CD14-positive monocyte (primary cell): ENCODE results near the gene PIP5K1A. TPM values are rescaled to one million over a fixed set of nuclear protein-coding genes. Genes with fewer than 3 reads are reported as not detected.
A peak's percentile ranks its signal among the peaks of the same experiment; 100 is the strongest.
"Not testable (repeated sequence)": the region's sequence is repeated elsewhere in the genome, so short reads cannot be mapped to it uniquely, and the experiment has no call there.

Experiments
- DNase-seq, 3 donors: peaks; one replicate each; pipeline ENCODE4 v3.0.0-alpha.2; 2011 to 2022
- H2AFZ ChIP-seq: 2 replicates; pipeline ENCODE4 v1.6.0; 2012; ENCODE audit warnings: mild to moderate bottlenecking, low read depth, low read length, inconsistent platforms; ENCODE audit not compliant: insufficient read depth, poor library complexity, severe bottlenecking
- H3K27ac ChIP-seq, 2 donors: 1 replicate in 1 of 2; 2 replicates in 1 of 2; pipeline ENCODE4 v1.5.1; 2012 to 2013; ENCODE audit warnings: low read length in 2 of 2, control low read depth in 1 of 2, inconsistent platforms in 1 of 2, low read depth in 1 of 2, mild to moderate bottlenecking in 1 of 2
- H3K27me3 ChIP-seq, 2 donors: one replicate each; pipeline versions ENCODE4 v1.6.0 to v1.6.1; 2011 to 2013; ENCODE audit warnings: low read length in 2 of 2; ENCODE audit not compliant: control insufficient read depth in 2 of 2, insufficient read depth in 2 of 2
- H3K36me3 ChIP-seq, 2 donors: replicated peaks in 1 of 2; 1 replicate in 1 of 2; 2 replicates in 1 of 2; pipeline versions ENCODE4 v1.5.1 to v1.6.1; 2012 to 2013; ENCODE audit warnings: low read length in 2 of 2, control low read depth in 1 of 2, inconsistent platforms in 1 of 2, mild to moderate bottlenecking in 1 of 2; ENCODE audit not compliant: insufficient read depth in 2 of 2, control insufficient read depth in 1 of 2
- H3K4me1 ChIP-seq, 2 donors: 1 replicate in 1 of 2; 2 replicates in 1 of 2; pipeline versions ENCODE4 v1.5.1 to v1.6.1; 2012 to 2013; ENCODE audit warnings: low read length in 2 of 2, control low read depth in 1 of 2, inconsistent platforms in 1 of 2, mild to moderate bottlenecking in 1 of 2, moderate library complexity in 1 of 2; ENCODE audit not compliant: insufficient read depth in 2 of 2, control insufficient read depth in 1 of 2
- H3K4me2 ChIP-seq: replicated peaks from 2 replicates; pipeline ENCODE3; 2012; ENCODE audit warnings: low read length, moderate library complexity, mild to moderate bottlenecking; ENCODE audit not compliant: poor library complexity, severe bottlenecking; ENCODE audit errors: extremely low read depth
- H3K4me3 ChIP-seq, 3 experiments: fragments of 200-600 bp in 1 of 3; sonication (generic) in 1 of 3; replicated peaks in 1 of 3; 1 replicate in 2 of 3; 2 replicates in 1 of 3; pipeline ENCODE4 v1.5.1; 2011 to 2013; ENCODE audit warnings: low read length in 3 of 3, mild to moderate bottlenecking in 3 of 3, control low read depth in 2 of 3, low read depth in 2 of 3, inconsistent platforms in 1 of 3, moderate library complexity in 1 of 3
- H3K79me2 ChIP-seq: 2 replicates; pipeline ENCODE4 v1.6.0; 2012; ENCODE audit warnings: mild to moderate bottlenecking, control low read depth, inconsistent platforms, low read length, moderate library complexity; ENCODE audit not compliant: insufficient read depth
- H3K9ac ChIP-seq: 2 replicates; pipeline ENCODE4 v1.6.0; 2017; ENCODE audit warnings: low read length, mild to moderate bottlenecking; ENCODE audit not compliant: insufficient read depth, poor library complexity, severe bottlenecking
- H3K9me3 ChIP-seq, 2 donors: replicated peaks in 1 of 2; 1 replicate in 1 of 2; 2 replicates in 1 of 2; pipeline versions ENCODE4 v1.5.1 to v1.6.1; 2012 to 2013; ENCODE audit warnings: low read length in 2 of 2, control low read depth in 1 of 2; ENCODE audit not compliant: control insufficient read depth in 1 of 2, insufficient read depth in 1 of 2
- H4K20me1 ChIP-seq: 2 replicates; pipeline ENCODE4 v1.6.0; 2012; ENCODE audit warnings: mild to moderate bottlenecking, low read length, control low read depth, moderate library complexity; ENCODE audit not compliant: insufficient read depth
- H3K27ac Mint-ChIP-seq, 7 donors: one replicate each; pipeline ENCODE4 v1.8.0; 2020; ENCODE audit warnings: mild to moderate bottlenecking in 7 of 7, mixed read lengths in 7 of 7, moderate library complexity in 6 of 7, inconsistent platforms in 2 of 7
- H3K27me3 Mint-ChIP-seq, 3 donors: one replicate each; pipeline ENCODE4 v1.8.0; 2021 to 2022; ENCODE audit warnings: low read depth in 3 of 3, mild to moderate bottlenecking in 3 of 3, mixed read lengths in 3 of 3, moderate library complexity in 3 of 3, inconsistent platforms in 1 of 3
- H3K36me3 Mint-ChIP-seq, 2 donors: one replicate each; pipeline ENCODE4 v1.8.0; 2020; ENCODE audit warnings: mixed read lengths in 2 of 2, inconsistent platforms in 1 of 2, mild to moderate bottlenecking in 1 of 2
- H3K4me1 Mint-ChIP-seq: one replicate; pipeline ENCODE4 v1.8.0; 2020; ENCODE audit warnings: mild to moderate bottlenecking, mixed read lengths
- H3K4me3 Mint-ChIP-seq, 2 donors: one replicate each; pipeline ENCODE4 v1.8.0; 2020; ENCODE audit warnings: mild to moderate bottlenecking in 2 of 2, mixed read lengths in 2 of 2, moderate library complexity in 1 of 2
- H3K9me3 Mint-ChIP-seq, 7 donors: one replicate each; pipeline ENCODE4 v1.8.0; 2020 to 2022; ENCODE audit warnings: mixed read lengths in 7 of 7, mild to moderate bottlenecking in 6 of 7, moderate library complexity in 6 of 7, inconsistent platforms in 2 of 7
- CTCF ChIP-seq: fragments of 200-600 bp; IDR thresholded peaks from one replicate; pipeline ENCODE4 v1.8.0; 2022; ENCODE audit warnings: antibody characterized with exemption, mild to moderate bottlenecking
- WGBS: methylation state at CpG from one replicate; pipeline ENCODE4 v1.1.5; 2013; ENCODE audit warnings: missing lambda C conversion rate; ENCODE audit not compliant: insufficient coverage; 5-methylcytosine and 5-hydroxymethylcytosine counted together
- intact Hi-C, 2 donors: fragments of 100-400 bp; cut with micrococcal nuclease; formaldehyde crosslinking; loops; one replicate each; pipeline versions ENCODE4 v1.15.0 to v1.15.1; 2023
- polyA plus RNA-seq, 3 donors: library from polyadenylated mRNA; depleted of rRNA in 1 of 3; unstranded in 2 of 3; stranded (reverse) in 1 of 3; fragments of 300-500 nt in 2 of 3; fragments of >200 nt in 1 of 3; fragmentation: Illumina TruSeq in 2 of 3; gene quantifications; 1 replicate in 2 of 3; 2 replicates in 1 of 3; pipeline ENCODE4 v1.2.3, GENCODE V29; 2012 to 2021

The PIP5K1A gene
- polyA plus RNA-seq, 3 donors = 10.8 to 47.7 (median 11.7) TPM

GRCh38 chr1:151199873-151200581 is 1.7 kb downstream of the PIP5K1A start:
- H3K9me3 Mint-ChIP-seq = no peaks in the 10 kb centered on the region
- H3K27me3 Mint-ChIP-seq = peaks cover 0 to 2% (median 0%) of the 10 kb centered on the region in 3 donors
- H3K4me1 ChIP-seq = peaks cover 25 to 37% of the 10 kb centered on the region in 2 donors
- H3K27ac ChIP-seq = peak overlapping the region in 1 of 2 donors; percentile 89
- intact Hi-C loops = loop anchor here (2.0 to 10.0 kb wide), 4 partner anchors 33 to 205 kb away; partner anchors contain the start of genes PSMD4 (in 2 of the 2) and SCNM1 (in 1 of the 2)
- peaks cover 33% of the 10 kb centered on the region for H4K20me1 ChIP-seq
- no peak for TF ChIP-seq CTCF
- WGBS = 81% methylated on average over 8 of the region's 11 CpGs
- peaks cover 0 to 2% of the 10 kb centered on the region in 2 donors for H3K27me3 ChIP-seq
- H3K36me3 ChIP-seq = peaks cover 7 to 32% of the 10 kb centered on the region in 2 donors
- no peaks in the 10 kb centered on the region for H3K9me3 ChIP-seq
- H3K4me1 Mint-ChIP-seq = peaks cover 42% of the 10 kb centered on the region
- H3K9ac ChIP-seq = no peak overlapping the region
- H2AFZ ChIP-seq = no peak overlapping the region
- peaks cover 69% of the 10 kb centered on the region for H3K79me2 ChIP-seq
- H3K27ac Mint-ChIP-seq = peak overlapping the region; percentile 98 to 99 (median 99)
- peaks cover 10 to 16% of the 10 kb centered on the region in 2 donors for H3K36me3 Mint-ChIP-seq
- H3K4me2 ChIP-seq = peak overlapping the region; percentile 94
- peak overlapping the region; percentile 97 to 99 for H3K4me3 Mint-ChIP-seq
- peak overlapping the region; percentile 54 to 90 (median 67) for H3K4me3 ChIP-seq
- peak in 1 of 3 donors; percentile 32 for DNase-seq

DNA sequence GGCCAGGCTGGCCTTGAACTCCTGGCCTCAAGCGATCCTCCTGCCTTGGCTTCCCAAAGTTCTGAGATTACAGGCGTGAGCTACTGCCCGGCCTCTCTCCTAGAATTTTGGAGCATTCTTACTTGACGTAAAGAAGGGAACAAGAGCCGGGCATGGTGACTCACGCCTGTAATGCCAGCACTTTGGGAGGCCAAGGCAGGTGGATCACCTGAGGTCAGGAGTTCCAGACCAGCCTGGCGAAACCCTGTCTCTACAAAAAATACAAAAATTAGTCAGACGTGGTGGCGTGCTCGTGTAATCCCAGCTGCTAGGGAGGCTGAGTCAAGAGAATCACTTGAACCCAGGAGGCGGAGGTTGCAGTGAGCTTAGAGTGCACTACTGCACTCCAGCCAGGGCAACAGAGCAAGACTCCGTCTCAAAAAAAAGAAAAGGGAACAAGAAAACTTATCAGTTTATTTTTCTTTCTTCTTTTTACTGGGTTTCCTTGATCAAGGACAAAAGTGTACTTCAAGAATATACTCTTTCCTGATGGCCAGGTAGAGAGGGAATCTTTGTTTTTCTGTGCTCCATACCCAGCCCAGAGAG is 7.1 kb downstream of the PIP5K1A start:
- H3K27me3 ChIP-seq, H3K9me3 Mint-ChIP-seq, H3K4me3 ChIP-seq, intact Hi-C loops, H2AFZ ChIP-seq, H3K4me3 Mint-ChIP-seq, H3K9me3 ChIP-seq, H3K27me3 Mint-ChIP-seq, H3K4me2 ChIP-seq, DNase-seq, H3K9ac ChIP-seq: not testable (repeated sequence)
- 93% methylated on average over 10 of the region's 12 CpGs for WGBS
- Mint-ChIP-seq H3K27ac (peak overlapping the region in 3 of 7 donors; percentile 13 to 46 (median 21)), H3K36me3 (peaks cover 36 to 60% of the 10 kb centered on the region in 2 donors), H3K4me1 (peaks cover 19% of the 10 kb centered on the region)
- Histone ChIP-seq H4K20me1 (peaks cover 56% of the 10 kb centered on the region), H3K36me3 (peaks cover 30 to 76% of the 10 kb centered on the region in 2 donors), H3K4me1 (peaks cover 9 to 13% of the 10 kb centered on the region in 2 donors), H3K79me2 (peaks cover 97% of the 10 kb centered on the region), H3K27ac (peak overlapping the region in 1 of 2 donors; percentile 7)
